IPS-NIHi11 (cell line): ENCODE results near the gene SLC6A5.

Experiments
- DNase-seq: peaks from one replicate; pipeline ENCODE4 v3.0.0; 2012; ENCODE audit warnings: mixed read lengths, low spot score

Gene SLC6A5

DNA sequence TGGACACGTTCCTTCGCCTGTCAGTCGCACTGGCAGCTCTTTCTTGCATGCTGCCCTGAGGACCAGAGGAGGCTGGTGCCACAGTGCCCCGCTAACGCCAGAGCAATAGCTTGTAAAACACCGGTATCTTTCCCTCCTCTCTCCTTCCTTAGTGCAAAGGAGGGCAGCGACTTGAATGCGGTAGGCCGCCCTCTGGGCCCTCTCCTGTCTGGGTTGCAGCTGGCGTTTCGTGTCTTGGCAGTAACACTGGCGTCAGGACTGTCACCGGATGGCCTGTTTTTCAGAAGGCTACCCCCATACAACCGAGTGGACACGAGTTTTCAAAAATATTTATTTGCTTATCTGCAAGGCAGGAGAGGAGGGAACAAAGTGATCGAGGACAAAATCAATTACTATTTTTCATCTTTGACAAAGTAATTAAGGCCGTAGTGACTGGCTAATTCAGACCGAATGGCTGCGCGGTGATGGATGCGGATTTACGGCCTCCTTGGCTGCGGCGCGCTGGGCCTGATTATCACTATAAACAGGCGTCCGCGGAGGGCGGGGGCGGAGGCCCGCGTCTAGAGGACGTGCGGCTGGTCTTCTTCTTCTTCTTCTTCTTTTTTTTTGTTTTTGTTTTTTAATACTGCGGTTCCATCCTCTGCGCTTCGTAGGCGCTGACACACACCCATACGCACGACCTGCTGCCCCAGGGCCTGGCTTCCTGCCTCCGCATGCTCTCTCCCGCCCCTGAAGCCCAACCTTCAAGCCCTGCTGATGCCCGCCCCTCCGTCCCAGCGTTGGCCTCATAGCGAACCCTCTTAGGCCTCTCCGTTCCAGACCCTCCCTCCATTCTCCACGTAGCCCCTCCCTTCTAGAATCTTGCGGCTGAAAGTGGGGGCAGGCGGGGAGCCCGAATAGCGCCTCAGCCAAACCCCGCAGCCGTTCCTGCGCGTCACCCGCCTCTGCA lies 2.9 kb upstream of the SLC6A5 start:
- peak; percentile 55 for DNase-seq

DNA sequence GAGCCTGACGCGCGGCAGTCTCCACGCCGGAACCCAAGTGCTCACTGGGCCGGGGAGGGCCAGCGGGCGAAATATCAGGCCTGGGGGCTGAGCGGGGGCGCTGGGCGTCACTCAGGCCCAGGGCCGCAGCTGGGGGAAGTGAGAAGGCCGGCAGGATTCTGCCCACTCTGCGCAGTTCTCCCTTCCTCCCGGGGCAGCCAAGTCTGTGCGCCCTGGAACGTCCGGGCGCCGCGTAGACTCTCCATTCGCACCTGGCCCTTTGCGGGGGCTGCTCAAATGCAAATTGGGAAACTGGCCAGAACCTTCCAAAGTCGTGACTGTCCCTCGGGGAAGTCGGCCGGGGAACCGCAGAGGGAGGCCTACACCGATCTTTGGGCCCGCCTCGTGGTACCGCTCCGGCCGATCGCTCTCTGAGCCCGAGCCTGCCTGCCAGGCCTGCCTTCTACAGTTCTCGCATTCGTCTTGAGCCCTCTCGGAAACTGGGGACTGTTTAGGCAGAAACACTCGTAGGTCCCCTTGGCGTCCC lies 2.2 kb upstream of the SLC6A5 start:
- no peak for DNase-seq

DNA sequence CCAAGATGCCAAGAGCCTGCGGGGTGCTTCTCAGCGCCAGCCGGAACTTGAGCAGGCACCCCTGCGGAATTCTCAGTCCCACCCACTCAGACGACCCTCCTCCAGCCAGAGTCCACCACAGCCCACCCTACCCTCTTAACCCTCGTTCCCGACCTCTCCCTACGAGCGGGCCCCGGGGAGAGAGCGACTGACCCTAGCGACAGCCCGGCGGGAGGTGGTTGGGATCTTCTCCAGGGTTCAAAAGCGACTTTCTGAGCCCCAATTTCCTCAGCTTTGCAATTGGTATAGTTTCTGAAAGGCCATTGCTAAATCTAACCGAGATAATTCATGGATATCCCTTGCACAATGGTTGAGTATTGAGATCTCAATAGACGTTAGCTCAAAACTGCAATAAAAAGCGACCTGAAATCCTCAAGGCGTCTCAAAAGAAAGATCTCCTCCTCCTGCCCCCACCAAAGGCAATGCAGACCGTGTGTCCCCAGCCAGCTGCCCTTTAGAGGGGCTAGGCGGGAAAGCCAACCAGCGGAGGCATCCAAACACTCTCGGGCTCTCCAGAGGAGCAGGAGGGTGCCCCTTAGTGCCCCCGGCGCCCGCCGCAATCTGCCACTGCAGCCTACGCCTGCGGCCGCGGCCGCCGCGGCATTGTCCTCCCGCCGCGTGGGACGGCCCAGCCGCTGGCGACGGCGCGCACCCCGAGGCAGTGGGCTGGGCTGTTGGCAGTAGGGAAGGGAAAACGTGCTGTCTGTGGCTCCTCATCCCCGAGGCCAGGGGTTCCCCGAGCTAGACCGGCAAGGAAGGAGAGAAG lies 1.5 kb upstream of the SLC6A5 start:
- no peak for DNase-seq

DNA sequence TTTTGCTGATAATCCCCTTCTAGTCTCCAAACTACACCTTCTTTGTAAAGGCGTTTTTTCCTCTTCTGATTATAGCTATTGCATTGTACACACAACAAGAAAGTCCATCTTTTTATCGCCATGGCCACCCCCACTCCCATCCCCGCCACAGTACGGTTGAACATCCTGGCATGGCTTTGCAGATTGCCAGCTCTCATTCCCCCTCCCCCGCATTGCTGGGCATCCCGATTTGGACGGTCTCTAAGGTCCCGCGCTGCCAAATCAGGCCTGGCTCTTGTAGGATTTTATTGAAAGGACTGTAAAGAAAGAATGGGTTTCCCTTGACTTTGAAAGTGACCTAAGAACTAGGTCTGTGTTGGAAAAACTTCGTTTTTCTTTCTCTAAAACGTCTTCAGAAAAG lies 916 bp upstream of the SLC6A5 start:
- no peak for DNase-seq

DNA sequence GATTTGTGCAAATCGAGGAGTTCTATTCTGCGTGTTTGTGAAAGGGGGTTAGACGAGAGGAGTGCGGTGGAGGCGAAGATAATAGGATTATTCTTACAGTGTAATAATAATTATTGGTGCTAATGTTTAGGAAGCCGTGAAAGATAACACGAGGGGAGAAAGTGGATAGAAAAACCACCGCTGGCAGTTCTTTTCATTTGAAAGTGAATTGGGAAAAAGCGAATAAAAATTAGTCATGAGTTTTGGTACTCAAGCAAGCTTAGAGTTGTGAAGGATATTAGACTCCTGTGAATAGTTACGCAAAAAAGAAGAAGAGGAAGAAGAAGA lies 575 bp downstream of the SLC6A5 start:
- no peak for DNase-seq

DNA sequence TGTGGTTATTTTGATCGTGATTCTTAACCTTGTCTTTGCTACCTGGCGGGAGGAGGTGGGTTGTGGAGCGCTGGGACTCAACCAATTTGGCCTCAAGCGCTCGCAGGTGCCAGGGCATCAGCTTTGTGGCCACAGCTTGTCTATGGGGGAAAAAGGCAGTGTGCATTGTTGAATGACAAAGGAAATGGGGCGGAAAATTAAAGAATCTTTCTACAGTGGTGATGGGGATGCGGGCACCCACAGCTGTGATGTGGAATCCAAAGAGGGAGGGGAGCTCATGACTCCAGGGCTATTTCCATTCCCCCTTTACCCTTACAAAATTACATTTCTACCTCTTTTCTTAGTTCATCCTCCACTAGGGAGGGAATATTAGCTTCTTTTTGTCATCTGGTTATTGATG lies 1.1 kb downstream of the SLC6A5 start:
- DNase-seq, result no peak

DNA sequence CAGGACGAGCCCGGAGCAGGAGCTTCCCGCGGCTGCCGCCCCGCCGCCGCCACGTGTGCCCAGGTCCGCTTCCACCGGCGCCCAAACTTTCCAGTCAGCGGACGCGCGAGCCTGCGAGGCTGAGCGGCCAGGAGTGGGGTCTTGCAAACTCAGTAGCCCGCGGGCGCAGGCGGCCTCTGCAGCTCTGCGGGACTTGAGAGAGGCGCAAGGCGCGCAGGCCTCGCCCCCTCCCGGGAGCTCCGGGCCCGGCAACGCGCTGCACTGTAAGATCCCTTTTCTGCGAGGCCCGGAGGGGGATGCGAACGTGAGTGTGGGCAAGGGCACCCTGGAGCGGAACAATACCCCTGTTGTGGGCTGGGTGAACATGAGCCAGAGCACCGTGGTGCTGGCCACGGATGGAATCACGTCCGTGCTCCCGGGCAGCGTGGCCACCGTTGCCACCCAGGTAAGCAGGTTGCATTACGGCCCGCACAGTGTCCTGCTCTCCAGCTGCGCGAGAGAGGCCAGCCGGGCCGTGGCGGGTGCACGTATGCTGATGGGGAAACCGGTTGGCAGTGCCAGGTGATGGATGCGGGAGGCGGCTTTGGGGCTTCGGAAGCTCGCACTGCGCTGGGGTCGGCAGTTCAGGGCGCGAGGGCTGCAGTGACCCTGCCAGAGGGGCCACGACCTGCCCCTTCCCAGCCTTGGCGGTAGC lies 2.0 kb downstream of the SLC6A5 start:
- peak; percentile 31 for DNase-seq

DNA sequence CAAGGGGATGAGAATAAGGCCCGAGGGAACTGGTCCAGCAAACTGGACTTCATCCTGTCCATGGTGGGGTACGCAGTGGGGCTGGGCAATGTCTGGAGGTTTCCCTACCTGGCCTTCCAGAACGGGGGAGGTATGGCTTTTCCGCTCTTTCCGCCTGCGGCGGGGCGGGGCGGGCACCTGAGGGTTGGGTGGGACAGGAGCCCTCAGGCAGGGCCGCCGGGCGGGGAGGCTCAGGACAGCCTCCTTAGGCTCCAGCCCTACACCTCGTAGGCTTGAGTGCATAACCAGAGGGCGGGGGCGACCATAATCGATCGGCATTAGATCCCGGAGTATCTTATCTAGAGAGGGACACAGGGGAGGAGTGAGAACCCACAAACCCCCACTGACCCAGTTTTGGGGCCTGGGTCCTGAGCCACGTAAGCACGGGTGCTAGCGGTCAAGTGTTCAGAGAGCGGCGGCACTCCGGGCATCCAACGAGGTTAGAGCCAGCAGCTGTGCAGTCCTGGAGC lies 4.9 kb downstream of the SLC6A5 start:
- no peak for DNase-seq

DNA sequence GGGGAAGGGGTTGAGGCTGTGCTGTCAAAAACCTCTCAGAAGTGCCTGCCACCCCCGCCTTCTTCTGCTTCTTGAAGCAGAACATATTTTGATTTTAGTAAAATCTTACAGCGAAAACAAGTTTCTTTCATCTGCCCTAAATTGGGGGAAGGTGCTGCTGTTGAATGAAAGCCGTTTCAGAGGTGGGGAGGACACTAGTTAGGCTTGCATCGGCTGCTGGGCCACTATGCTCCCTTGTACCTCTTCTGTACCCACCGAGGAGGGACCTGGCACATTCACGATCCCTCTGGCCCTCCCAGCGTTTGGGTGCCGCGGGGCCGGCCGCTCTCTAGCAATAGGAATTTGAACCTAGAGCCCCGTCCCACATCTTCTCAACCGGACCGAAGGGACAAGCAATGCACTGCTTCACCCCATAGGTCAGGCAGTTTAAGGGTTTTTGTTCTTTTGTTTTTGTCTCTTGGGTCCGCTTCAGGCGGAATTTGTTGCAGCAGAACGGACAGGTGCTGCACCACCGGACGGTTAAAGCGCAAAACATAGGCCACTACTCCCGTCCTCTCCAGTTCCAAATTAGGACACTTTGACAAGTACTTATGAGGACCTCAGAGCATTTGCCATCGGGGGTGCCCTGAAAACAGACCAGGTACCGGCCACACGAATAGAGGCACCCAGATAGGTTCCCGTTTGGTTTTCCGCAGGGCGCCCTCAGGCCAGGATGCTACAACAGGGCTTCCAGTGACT lies 5.6 kb downstream of the SLC6A5 start:
- DNase-seq, result no peak

DNA sequence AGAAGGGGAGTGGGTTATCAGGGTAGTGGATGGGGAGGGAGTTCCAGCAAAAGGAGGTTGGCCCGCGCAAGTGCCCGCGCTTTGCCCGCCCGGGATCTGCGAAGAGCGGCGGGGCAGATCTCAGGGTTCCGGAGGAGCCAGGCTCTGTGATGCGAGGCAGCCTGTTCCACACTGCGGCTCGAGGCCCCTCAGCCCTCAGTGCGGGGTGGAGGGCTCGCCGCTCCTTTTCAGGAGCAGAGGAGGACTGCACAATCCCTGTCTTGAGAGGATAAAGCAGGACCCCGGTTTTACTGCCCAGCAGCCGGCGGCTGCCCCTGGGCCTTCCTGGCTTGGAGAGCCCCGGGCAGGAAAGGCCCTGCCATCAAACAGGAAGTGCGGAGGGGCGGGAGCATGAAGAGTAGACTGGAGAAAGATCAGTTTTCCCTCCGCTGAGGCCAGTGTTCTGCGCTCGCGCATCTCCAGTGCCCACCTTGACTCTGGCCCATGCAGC lies 6.2 kb downstream of the SLC6A5 start:
- no peak for DNase-seq

DNA sequence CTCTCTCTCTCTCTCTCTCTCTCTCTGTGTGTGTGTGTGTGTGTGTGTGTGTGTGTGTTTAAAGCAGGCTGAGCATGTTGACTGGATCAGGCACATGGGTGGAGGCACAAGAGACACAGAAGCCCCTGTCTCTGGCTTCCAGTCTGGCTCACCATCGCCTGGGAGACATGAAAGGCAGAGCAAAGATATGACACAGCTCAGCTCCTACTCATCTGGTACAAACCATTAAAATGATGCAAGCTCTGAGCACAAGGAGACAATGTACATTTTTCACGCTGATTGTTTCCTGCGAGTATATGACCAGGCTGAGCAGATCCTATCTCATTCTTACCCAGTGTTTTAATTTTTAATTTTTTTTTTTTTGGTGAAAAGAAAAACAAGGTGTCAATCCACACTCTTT lies 9.5 kb downstream of the SLC6A5 start:
- no peak for DNase-seq

DNA sequence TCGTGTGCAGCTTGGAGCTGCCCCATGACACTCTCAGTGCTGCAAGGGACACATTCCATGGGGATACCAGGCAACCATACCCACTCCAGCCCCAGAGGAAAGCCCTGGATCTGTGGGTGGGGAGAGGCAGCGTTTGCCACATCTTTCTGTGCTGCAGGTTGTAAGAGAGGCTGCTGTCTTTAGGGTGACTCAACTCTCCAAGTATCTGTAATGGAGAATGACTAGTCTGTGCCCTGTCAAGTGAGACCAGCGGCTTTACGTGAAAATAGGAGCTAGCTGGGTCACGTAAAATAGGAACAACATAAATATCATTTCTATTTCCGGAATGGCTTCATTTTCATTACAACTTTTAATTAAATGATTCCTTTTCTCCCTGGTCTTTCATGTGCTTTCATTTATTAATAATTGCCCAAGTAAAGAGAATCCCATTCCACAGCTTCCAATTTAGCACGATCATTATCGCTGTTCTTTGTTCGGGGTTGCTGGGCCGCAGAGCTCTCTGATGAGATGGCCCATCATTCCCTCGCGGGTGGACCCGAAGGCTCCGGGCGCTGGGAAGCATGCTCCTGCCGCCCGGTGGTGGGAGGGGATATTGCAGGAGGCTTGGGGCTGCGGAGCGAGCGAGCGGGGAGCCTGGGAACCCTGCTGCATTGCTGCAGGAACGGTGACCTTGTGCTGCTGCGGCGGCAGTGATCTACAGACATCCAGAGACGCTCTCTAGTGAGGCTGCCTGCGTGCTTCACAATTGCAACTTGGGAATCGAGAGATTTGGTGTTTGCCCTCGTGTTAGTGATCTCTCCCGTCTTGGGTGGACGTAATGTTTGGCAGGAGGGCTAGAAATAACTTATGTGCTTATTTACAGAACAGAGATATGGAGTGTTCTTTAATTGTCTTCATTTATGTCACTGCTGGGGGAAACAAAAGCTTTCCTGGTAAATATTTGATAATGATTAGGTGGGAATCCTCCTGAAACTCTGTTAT lies 10.6 kb downstream of the SLC6A5 start:
- DNase-seq, result peak; percentile 85

DNA sequence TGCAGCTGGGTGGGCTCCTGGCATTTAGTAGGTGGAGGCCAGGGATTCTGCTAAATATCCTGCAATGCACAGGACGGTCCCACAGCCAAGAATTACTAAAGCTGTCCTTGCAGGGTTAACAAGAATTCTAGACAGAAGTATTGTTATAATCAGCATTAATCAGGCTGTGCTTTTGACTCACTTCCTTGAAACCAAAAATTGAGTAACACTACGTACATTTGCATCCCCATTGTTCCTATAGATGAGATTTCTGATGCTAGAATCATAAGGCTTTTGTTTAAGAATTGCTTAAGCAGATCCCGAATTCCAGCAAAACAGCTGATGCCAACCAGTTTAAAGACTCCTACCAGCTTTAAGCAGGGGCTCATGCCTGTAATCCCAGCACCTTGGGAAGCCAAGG lies 11.4 kb downstream of the SLC6A5 start:
- DNase-seq, result no peak

DNA sequence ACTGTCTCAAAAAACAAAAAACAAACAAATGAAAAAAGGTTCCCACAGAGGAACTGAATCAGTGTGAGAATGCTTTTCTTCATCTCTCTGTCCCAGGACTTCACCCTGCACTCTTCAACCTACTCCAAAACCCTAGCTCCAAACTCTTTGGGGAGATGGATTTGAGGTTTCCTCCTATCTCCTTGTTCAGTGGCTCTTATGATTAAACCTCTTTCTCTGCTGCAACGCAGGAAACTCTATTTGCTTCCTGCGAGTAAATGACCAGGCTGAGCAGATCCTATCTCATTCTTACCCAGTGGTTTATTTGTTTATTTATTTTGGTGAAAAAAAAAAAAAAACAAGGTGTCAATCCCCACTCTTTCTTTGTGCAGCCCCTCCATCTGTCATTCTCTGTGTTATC lies 12.0 kb downstream of the SLC6A5 start:
- no peak for DNase-seq

DNA sequence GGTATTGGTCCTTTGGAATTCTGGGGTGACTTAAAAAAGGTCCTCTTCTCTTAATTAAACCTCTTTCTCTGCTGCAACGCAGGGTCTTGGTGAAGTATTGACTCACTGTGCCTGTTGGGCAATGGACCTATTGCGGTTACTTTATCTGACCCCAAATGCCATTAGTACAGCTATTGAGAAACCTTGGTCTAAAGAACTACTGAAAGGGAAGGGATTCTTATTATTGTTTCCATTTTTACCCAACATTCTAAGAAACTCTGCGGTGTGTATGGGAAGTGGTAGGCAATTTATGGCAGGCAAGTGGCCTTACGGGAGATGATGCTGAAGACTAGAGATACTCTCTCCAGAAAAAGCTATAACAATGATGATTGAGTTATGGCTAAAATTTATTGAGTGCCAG lies 12.5 kb downstream of the SLC6A5 start:
- DNase-seq, result no peak

DNA sequence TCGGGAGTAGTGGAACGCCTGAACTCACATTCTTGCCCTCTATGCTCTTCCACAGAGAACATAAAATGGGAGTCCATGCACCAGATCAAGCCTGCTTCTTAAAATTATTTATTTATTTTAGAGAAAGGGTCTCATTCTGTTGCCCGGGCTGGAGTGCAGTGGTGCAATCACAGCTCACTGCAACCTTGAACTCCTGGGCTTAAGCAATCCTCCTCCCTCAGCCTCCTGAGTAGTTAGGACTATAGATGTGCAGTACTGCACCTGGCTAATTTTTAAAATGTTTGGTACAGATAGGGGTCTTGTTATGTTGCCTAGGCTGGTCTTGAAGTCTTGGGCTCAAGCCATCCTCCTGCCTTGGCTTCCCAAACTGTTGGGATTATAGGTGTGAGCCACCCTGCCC lies 13.0 kb downstream of the SLC6A5 start:
- no peak for DNase-seq

DNA sequence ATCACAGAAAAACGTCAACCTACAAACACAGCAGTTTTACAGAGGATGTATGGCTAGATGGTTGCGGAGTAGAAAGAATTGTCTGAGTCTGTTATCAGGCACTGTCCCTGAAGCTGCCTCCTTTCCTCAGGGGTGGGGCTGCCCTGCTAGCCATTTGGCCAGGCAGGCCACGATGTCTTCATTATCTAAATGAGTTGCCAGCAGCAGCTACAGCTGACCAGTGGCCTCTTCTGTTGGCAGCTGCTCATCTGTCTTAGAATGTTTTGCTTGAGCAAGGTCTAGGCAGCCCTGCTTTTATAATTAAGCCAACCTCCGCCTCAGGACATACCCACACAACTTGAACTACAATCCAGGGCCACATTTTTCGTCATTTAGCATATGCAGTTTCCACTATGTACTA lies 17.5 kb downstream of the SLC6A5 start:
- no peak for DNase-seq

DNA sequence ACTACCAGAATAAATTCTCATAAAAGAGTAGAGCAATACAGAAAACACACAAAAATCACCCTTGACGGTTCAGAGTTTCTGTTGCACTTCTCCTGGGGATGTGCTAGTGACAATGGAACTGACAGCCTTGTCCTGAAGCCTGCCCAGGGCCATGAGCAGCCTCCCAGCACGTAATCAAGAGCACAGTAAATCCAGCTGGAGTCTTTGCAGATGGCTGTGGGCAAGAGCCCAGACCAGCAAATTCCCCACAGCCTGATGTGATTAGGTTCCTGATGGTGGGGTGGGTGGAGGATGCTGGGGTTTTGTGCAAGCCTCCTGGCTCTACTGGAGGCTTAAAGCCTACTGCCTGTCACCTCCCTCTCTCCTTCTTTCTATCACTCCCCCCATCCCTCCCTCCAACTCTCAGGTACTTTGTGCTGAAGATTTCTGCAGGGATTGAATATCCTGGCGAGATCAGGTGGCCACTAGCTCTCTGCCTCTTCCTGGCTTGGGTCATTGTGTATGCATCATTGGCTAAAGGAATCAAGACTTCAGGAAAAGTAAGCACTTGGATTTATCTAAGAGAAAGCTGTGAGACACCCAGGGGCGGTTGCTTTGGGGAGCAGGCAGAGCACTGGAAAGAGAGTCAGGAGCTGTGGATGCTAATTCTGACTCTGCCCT lies 18.1 kb downstream of the SLC6A5 start:
- DNase-seq, result no peak

DNA sequence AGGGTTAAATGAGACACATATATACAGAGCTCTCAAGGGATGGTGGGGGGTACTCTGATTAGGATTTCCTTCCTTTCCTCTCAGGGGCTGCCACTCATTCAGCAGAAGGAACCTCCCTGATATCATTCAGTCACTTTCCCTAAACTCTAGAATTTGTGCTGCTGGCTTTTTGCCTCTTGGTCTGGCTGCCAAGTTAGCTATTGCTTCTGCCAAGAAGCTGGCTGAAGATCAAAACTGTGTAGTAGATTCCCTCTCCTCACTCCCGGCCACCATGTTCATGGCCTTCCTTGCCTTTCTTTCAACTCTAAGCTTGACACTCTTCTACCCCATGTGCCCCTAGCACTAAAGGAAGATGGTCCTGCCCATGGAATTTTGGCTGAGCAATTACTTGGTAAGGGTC lies 18.7 kb downstream of the SLC6A5 start:
- no peak for DNase-seq

DNA sequence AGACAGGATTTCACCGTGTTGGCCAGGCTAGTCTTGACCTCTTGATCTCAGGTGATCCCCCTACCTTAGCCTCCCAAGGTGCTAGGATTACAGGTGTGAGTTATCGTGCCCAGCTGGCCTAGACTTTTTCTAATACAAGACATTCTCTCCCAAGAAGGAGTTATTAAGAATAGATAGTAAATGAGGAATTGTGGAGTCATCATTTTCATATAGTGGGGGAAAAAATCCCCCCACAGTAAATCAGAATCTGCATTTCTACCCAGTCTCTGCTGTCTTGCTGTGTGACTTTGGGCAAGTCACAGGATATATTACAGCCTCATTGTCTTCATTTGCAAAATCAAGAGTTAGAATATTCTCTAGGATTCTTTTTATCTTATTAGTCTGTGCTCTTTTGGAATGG lies 21.6 kb downstream of the SLC6A5 start:
- no peak for DNase-seq
